Liver (tissue), 9 donors: ENCODE data around the gene FAM221B. TPM values are rescaled to one million over a fixed set of nuclear protein-coding genes. Genes with fewer than 3 reads are reported as not detected.
A peak's percentile ranks its signal among the peaks of the same experiment; 100 is the strongest.

Source experiments
- DNase-seq: peaks from one replicate; pipeline ENCODE4 v3.0.0-alpha.2; 2017; ENCODE audit warnings: low spot score
- H3K27ac ChIP-seq, 2 donors: one replicate each; pipeline ENCODE4 v1.7.0; 2013; ENCODE audit warnings: inconsistent platforms in 2 of 2, low read length in 2 of 2, control low read depth in 1 of 2, low read depth in 1 of 2, mild to moderate bottlenecking in 1 of 2
- H3K27me3 ChIP-seq, 4 donors: one replicate each; pipeline versions ENCODE4 v1.6.1 to v1.7.0; 2013; ENCODE audit warnings: low read length in 3 of 4, inconsistent platforms in 1 of 4, mild to moderate bottlenecking in 1 of 4, moderate library complexity in 1 of 4; ENCODE audit not compliant: control insufficient read depth in 4 of 4, insufficient read depth in 4 of 4
- H3K36me3 ChIP-seq, 4 donors: one replicate each; pipeline versions ENCODE4 v1.6.1 to v1.7.0; 2013; ENCODE audit warnings: low read length in 3 of 4, mild to moderate bottlenecking in 3 of 4, low read depth in 1 of 4, moderate library complexity in 1 of 4; ENCODE audit not compliant: control insufficient read depth in 4 of 4, insufficient read depth in 3 of 4
- H3K4me1 ChIP-seq, 4 donors: one replicate each; pipeline versions ENCODE4 v1.6.1 to v1.7.0; 2013; ENCODE audit warnings: low read length in 3 of 4, mild to moderate bottlenecking in 3 of 4, moderate library complexity in 1 of 4; ENCODE audit not compliant: control insufficient read depth in 4 of 4, insufficient read depth in 4 of 4
- H3K4me3 ChIP-seq, 3 donors: one replicate each; pipeline versions ENCODE4 v1.6.1 to v1.7.0; 2013; ENCODE audit warnings: low read length in 3 of 3, control low read depth in 1 of 3, low read depth in 1 of 3, mild to moderate bottlenecking in 1 of 3
- H3K9ac ChIP-seq, 2 donors: one replicate each; pipeline ENCODE4 v1.7.0; 2013; ENCODE audit warnings: low read length in 2 of 2, mild to moderate bottlenecking in 2 of 2, moderate library complexity in 2 of 2, control low read depth in 1 of 2, low read depth in 1 of 2
- H3K9me3 ChIP-seq, 4 donors: one replicate each; pipeline versions ENCODE4 v1.6.1 to v1.7.0; 2013; ENCODE audit warnings: low read length in 3 of 4; ENCODE audit not compliant: control insufficient read depth in 4 of 4
- EGR1 ChIP-seq, 2 donors: IDR thresholded peaks; 2 replicates each; pipeline ENCODE4 v1.6.1; 2016 to 2018; ENCODE audit warnings: antibody characterized with exemption in 2 of 2, low read depth in 2 of 2
- FOXA1 ChIP-seq: IDR thresholded peaks from 2 replicates; pipeline ENCODE4 v1.6.1; 2016; ENCODE audit warnings: antibody characterized with exemption
- GABPA ChIP-seq, 2 donors: IDR thresholded peaks in 1 of 2; conservative IDR thresholded peaks in 1 of 2; 2 replicates each; pipeline ENCODE4 v1.6.1; 2016; ENCODE audit warnings: antibody characterized with exemption in 2 of 2, mild to moderate bottlenecking in 1 of 2, moderate library complexity in 1 of 2
- RAD21 ChIP-seq, 2 donors: IDR thresholded peaks; 2 replicates each; pipeline ENCODE4 v1.6.1; 2016; ENCODE audit warnings: antibody characterized with exemption in 2 of 2, mild to moderate bottlenecking in 2 of 2
- RXRA ChIP-seq, 2 donors: IDR thresholded peaks; 2 replicates each; pipeline ENCODE4 v1.6.1; 2017 to 2018; ENCODE audit warnings: antibody characterized with exemption in 2 of 2, mild to moderate bottlenecking in 1 of 2
- TAF1 ChIP-seq: conservative IDR thresholded peaks from 2 replicates; pipeline ENCODE4 v1.6.1; 2016; ENCODE audit warnings: antibody characterized with exemption, mild to moderate bottlenecking
- YY1 ChIP-seq: IDR thresholded peaks from 2 replicates; pipeline ENCODE4 v1.6.1; 2016; ENCODE audit warnings: antibody characterized with exemption, mild to moderate bottlenecking
- WGBS: extraction: QIAGEN DNeasy Blood & Tissue Kit; methylation state at CpG from one replicate; pipeline ENCODE4 v1.1.7; 2013; 5-methylcytosine and 5-hydroxymethylcytosine counted together
- polyA plus RNA-seq, 2 donors: library from polyadenylated mRNA; stranded (reverse) in 1 of 2; unstranded in 1 of 2; fragments of 200-250 nt in 1 of 2; fragments of >200 nt in 1 of 2; fragmentation: Nextera tagmentation in 1 of 2; extraction: Ambion mirVana in 1 of 2; gene quantifications; one replicate each; pipeline versions ENCODE4 v1.2.1 to v1.2.3, GENCODE V29; 2013 to 2015
- total RNA-seq, 2 donors: library from RNA; depleted of rRNA; stranded (reverse); fragments of >200 nt; gene quantifications; one replicate each; pipeline ENCODE4 v1.2.3, GENCODE V29; 2014
- TF ChIP-seq, protein P1 (sequence below): IDR thresholded peaks from 2 replicates; pipeline ENCODE4 v1.6.1; 2016; ENCODE audit warnings: antibody characterized with exemption
- TF ChIP-seq, protein P2 (sequence below): IDR thresholded peaks from 2 replicates; pipeline ENCODE4 v1.6.1; 2016; ENCODE audit warnings: antibody characterized with exemption, mild to moderate bottlenecking
- TF ChIP-seq, protein P3 (sequence below): IDR thresholded peaks from 2 replicates; pipeline ENCODE4 v1.6.1; 2016; ENCODE audit warnings: antibody characterized with exemption
- donor health status: healthy.
- donor health status: healthy.
- donor health status: healthy.
- donor health status: healthy.
- donor health status: healthy.

Gene FAM221B
- total and polyA plus RNA-seq, 4 donors, result 0.35 TPM; not detected in 3

DNA sequence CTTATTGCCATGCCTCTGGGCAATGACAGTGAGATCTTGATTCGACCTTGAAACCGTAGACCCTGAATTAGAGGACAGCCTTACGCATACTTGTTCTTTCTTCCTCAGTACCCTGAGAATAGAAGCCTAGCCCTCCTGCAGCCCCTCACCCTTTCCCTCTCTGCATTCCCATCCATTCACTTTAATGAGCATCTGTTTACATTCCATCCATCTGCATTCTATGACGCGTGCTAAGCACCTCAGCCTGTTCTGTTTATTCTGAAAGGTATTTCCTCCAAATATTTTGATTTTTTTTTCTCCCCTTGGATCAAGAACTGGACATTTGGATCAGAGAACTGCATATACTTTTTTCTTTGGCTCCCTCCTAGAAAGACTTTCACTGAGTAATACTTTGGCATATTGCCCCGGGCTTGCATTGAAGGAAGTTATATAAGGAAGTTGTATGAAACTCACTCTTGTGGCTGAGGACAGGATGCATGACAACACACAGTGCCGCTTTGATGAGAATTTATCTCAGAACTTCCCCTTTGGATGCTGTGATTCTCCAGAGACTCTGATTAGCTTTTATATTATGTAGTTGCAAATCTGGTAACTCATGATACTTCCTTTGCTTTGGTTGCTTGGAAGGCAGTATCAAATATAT is 16.2 kb upstream of the FAM221B start:
- peaks cover 0 to 5% (median 1%) of the 10 kb centered on the region in 4 donors for H3K4me1 ChIP-seq
- DNase-seq, result no peak
- H3K9me3 ChIP-seq, result no peaks in the 10 kb centered on the region
- no peak overlapping the region for H3K9ac ChIP-seq
- peaks cover 0 to 5% (median 0%) of the 10 kb centered on the region in 4 donors for H3K36me3 ChIP-seq
- WGBS, result 65% methylated on average over 7 of the region's 7 CpGs
- H3K4me3 ChIP-seq, result no peak overlapping the region
- peak in 1 of 2 donors; percentile 63 for TF ChIP-seq GABPA (IDR thresholded peaks at IDR 0.05 in 1 of 2, conservative IDR thresholded peaks at IDR 0.05 in 1 of 2)
- TF ChIP-seq RAD21 (IDR thresholded peaks at IDR 0.05), result no peak
- no peak overlapping the region for H3K27ac ChIP-seq
- H3K27me3 ChIP-seq, result no peaks in the 10 kb centered on the region

DNA sequence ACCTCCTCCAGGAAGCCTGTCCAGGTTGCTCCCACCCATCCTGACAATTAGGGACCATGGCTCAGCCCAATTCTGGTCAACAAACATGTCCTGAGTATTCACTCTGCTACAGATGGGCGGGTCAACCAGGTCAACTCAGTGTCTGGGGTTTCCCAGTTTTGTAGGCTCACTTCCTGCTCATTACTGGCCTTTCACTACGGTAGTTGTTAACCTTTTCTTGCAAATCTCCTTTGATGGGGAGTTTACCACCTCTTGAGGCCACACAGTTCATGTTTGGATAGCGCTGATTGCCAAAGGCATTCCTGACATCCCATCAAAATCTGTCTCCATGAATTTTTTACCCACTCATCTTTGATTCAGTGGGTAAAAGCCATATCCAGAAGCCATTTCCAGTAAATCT is 14.3 kb upstream of the FAM221B start:
- H3K4me1 ChIP-seq, result peaks cover 0 to 5% (median 1%) of the 10 kb centered on the region in 4 donors
- H3K27me3 ChIP-seq, result no peaks in the 10 kb centered on the region
- peaks cover 0 to 5% (median 0%) of the 10 kb centered on the region in 4 donors for H3K36me3 ChIP-seq
- DNase-seq, result no peak
- no peak overlapping the region for H3K4me3 ChIP-seq
- 79% methylated on average over 3 of the region's 3 CpGs for WGBS
- no peak for TF ChIP-seq FOXA1
- no peak for TF ChIP-seq EGR1 (IDR thresholded peaks at IDR 0.05; ENCODE audit: low read depth in 2 of 2)
- TF ChIP-seq, protein P1, sequence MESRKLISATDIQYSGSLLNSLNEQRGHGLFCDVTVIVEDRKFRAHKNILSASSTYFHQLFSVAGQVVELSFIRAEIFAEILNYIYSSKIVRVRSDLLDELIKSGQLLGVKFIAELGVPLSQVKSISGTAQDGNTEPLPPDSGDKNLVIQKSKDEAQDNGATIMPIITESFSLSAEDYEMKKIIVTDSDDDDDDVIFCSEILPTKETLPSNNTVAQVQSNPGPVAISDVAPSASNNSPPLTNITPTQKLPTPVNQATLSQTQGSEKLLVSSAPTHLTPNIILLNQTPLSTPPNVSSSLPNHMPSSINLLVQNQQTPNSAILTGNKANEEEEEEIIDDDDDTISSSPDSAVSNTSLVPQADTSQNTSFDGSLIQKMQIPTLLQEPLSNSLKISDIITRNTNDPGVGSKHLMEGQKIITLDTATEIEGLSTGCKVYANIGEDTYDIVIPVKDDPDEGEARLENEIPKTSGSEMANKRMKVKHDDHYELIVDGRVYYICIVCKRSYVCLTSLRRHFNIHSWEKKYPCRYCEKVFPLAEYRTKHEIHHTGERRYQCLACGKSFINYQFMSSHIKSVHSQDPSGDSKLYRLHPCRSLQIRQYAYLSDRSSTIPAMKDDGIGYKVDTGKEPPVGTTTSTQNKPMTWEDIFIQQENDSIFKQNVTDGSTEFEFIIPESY, result no peak
- TF ChIP-seq RXRA (IDR thresholded peaks at IDR 0.05), result no peak
- TF ChIP-seq TAF1, result no peak
- TF ChIP-seq, protein P2, sequence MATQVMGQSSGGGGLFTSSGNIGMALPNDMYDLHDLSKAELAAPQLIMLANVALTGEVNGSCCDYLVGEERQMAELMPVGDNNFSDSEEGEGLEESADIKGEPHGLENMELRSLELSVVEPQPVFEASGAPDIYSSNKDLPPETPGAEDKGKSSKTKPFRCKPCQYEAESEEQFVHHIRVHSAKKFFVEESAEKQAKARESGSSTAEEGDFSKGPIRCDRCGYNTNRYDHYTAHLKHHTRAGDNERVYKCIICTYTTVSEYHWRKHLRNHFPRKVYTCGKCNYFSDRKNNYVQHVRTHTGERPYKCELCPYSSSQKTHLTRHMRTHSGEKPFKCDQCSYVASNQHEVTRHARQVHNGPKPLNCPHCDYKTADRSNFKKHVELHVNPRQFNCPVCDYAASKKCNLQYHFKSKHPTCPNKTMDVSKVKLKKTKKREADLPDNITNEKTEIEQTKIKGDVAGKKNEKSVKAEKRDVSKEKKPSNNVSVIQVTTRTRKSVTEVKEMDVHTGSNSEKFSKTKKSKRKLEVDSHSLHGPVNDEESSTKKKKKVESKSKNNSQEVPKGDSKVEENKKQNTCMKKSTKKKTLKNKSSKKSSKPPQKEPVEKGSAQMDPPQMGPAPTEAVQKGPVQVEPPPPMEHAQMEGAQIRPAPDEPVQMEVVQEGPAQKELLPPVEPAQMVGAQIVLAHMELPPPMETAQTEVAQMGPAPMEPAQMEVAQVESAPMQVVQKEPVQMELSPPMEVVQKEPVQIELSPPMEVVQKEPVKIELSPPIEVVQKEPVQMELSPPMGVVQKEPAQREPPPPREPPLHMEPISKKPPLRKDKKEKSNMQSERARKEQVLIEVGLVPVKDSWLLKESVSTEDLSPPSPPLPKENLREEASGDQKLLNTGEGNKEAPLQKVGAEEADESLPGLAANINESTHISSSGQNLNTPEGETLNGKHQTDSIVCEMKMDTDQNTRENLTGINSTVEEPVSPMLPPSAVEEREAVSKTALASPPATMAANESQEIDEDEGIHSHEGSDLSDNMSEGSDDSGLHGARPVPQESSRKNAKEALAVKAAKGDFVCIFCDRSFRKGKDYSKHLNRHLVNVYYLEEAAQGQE, result no peak
- no peak for TF ChIP-seq RAD21 (IDR thresholded peaks at IDR 0.05)
- TF ChIP-seq, protein P3, sequence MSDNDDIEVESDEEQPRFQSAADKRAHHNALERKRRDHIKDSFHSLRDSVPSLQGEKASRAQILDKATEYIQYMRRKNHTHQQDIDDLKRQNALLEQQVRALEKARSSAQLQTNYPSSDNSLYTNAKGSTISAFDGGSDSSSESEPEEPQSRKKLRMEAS, result no peak
- no peak overlapping the region for H3K27ac ChIP-seq
- H3K9ac ChIP-seq, result no peak overlapping the region
- no peaks in the 10 kb centered on the region for H3K9me3 ChIP-seq

DNA sequence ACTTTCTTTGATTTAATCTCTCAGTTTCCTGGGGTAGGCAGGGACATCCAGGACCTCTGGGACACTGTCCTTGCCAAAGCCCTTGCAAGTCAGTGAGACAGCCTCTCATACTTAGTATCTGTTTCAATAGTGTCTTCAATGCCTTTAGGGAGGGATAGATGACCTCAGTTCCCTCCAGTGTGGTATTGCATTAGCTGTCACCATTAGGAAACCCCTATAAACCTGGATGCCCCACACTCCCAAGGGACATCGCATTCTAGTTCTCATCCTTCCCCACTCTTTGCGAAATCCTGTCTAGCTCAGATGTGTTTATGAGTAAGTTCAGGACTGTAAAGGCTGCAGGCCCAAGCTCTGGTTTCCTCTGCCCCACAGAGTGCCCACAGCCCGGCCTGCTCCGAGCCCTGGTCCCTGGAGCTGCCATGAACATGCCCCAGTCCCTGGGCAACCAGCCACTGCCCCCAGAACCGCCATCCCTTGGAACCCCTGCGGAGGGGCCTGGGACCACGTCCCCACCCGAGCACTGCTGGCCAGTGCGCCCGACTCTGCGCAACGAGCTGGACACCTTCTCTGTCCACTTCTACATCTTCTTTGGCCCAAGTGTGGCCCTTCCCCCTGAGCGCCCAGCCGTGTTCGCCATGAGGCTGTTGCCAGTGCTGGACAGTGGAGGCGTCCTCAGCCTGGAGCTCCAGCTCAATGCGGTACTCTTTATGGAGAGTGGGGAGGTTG is 13.7 kb upstream of the FAM221B start:
- no peaks in the 10 kb centered on the region for H3K27me3 ChIP-seq
- H3K4me1 ChIP-seq, result peaks cover 0 to 5% (median 1%) of the 10 kb centered on the region in 4 donors
- whole genome bisulfite sequencing, result 97% methylated on average over 17 of the region's 17 CpGs
- H3K9ac ChIP-seq, result no peak overlapping the region
- H3K36me3 ChIP-seq, result peaks cover 0 to 5% (median 0%) of the 10 kb centered on the region in 4 donors
- no peaks in the 10 kb centered on the region for H3K9me3 ChIP-seq
- H3K4me3 ChIP-seq, result no peak overlapping the region
- no peak overlapping the region for H3K27ac ChIP-seq
- DNase-seq, result no peak
- no peak for TF ChIP-seq YY1
